ENCODE results near the gene STK32B. TPM values are rescaled to one million over a fixed set of nuclear protein-coding genes. Genes with fewer than 3 reads are reported as not detected.

STK32B gene
- total and polyA plus RNA-seq, 2 of the 8 experiments (the other 6 are each of a cell fraction or from before 2014, with no cell fraction given), result 2.3 to 2.5 TPM

DNA sequence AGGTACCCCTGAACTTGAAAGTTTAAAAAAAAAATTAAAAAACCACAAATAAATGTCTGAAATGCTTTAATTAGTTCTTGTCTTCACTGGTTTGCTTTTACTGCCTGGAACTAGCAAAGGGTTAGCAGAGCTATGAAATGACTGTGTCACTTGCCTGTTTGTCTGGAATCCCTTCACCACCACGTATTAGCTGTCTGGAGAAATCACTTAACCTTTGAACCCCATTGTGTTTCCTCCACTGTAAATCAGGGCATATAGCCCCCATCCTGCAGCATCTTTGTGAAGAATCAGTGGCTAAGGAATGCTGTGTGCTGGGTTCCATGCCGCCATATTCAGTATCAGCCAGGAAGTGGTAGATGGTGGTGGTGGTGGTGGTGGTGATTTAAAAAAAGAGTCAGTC, 38.3 kb upstream of the STK32B start:
- Histone ChIP-seq H3K23ac (ENCODE audit: insufficient read length) (no peak overlapping the region), H2BK5ac (ENCODE audit: low read depth, low read length) (no peak overlapping the region), H3K9ac (replicated peaks in 1 of 4; ENCODE audit: extremely low read depth in 1 of 4, low read depth in 3 of 4, low read length in 3 of 4) (no peak overlapping the region), H4K91ac (replicated peaks; ENCODE audit: insufficient read length, low read length) (no peak overlapping the region), H3K27ac (ENCODE audit: low read depth, low read length) (no peak overlapping the region), H2BK20ac (ENCODE audit: low read length) (no peak overlapping the region), H3K4me1 (replicated peaks in 1 of 4; ENCODE audit: control insufficient read depth in 3 of 4, insufficient read depth in 4 of 4, low read length in 3 of 4) (no peaks in the 10 kb centered on the region), H2BK15ac (ENCODE audit: low read length) (no peak overlapping the region), H3K79me2 (ENCODE audit: control insufficient read depth in 1 of 2, insufficient read depth in 2 of 2, low read length in 2 of 2) (no peaks in the 10 kb centered on the region), H3K4me3 (ENCODE audit: extremely low read depth in 1 of 4, insufficient read depth in 2 of 4, low read depth in 3 of 4, low read length in 4 of 4) (no peak overlapping the region), H3K14ac (ENCODE audit: insufficient read length) (no peak overlapping the region), H3K23me2 (ENCODE audit: low read depth, low read length) (no peaks in the 10 kb centered on the region; the same call in 1 of the 2 replicates), H4K8ac (ENCODE audit: extremely low read depth, insufficient read depth, low read length) (no peak overlapping the region), H3K4ac (replicated peaks; ENCODE audit: insufficient read length, low read depth, low read length) (no peak overlapping the region), H3K79me1 (ENCODE audit: low read depth, low read length) (no peaks in the 10 kb centered on the region), H3K36me3 (ENCODE audit: control insufficient read depth in 2 of 4, insufficient read depth in 4 of 4, low read length in 3 of 4) (no peaks in the 10 kb centered on the region), H2AK5ac (ENCODE audit: low read depth, low read length) (no peak overlapping the region), H2BK120ac (replicated peaks; ENCODE audit: low read depth, low read length) (no peak overlapping the region), H3K9me3 (ENCODE audit: insufficient read depth in 2 of 2, low read depth in 1 of 2, low read length in 1 of 2) (no peaks in the 10 kb centered on the region), H3K27me3 (replicated peaks in 1 of 4; ENCODE audit: control insufficient read depth in 3 of 4, extremely low read depth in 1 of 4, insufficient read depth in 3 of 4, low read length in 3 of 4) (no peaks in the 10 kb centered on the region; a peak in 1 of 7 replicates), H3K4me2 (ENCODE audit: insufficient read depth in 1 of 2, low read depth in 2 of 2, low read length in 2 of 2) (no peak overlapping the region), H4K5ac (ENCODE audit: insufficient read length, low read depth, low read length) (no peak overlapping the region), H4K20me1 (replicated peaks in 1 of 2; ENCODE audit: control insufficient read depth in 1 of 2, insufficient read depth in 2 of 2, low read length in 2 of 2) (no peaks in the 10 kb centered on the region), H2AFZ (ENCODE audit: low read length) (no peak overlapping the region), H3K18ac (ENCODE audit: extremely low read depth, low read length) (no peak overlapping the region), H3K56ac (replicated peaks; ENCODE audit: insufficient read length, low read depth, low read length) (no peak overlapping the region), H2BK12ac (ENCODE audit: low read depth, low read length) (no peak overlapping the region)
- ChIA-PET POLR2A (ENCODE audit: partially characterized antibody) (interaction anchor here (0.6 kb wide), 1 partner anchor 285 kb away, joined by 3 read pairs; no protein-coding TSS in a partner anchor), CTCF (ENCODE audit: partially characterized antibody) (interaction anchor here (0.9 kb wide), 1 partner anchor 387 kb away, joined by 3 read pairs; no protein-coding TSS in a partner anchor)
- no peak for TF ChIP-seq POLR2AphosphoS5 (IDR thresholded peaks at IDR 0.05; ENCODE audit: low read depth, low read length)
- 94% methylated on average over 2 of the region's 2 CpGs; no CpG with 5 or more reads in 1 of the 2 experiments for WGBS, 2 experiments (ENCODE audit: extremely low coverage in 1 of 2, insufficient coverage in 1 of 2, insufficient read length in 1 of 2, insufficient replicate concordance in 2 of 2, low coverage in 1 of 2, low lambda C conversion rate in 2 of 2, missing lambda C conversion rate in 1 of 2)
- DNase-seq (ENCODE audit: low read depth in 1 of 2, low spot score in 2 of 2) (no peak), FAIRE-seq (no peak)

Data from H1 (cell line).